KMS-11 (cell line): Measurements from ENCODE around the gene PDZD2.

Experiments used
- H2AFZ ChIP-seq: fragments of 200-600 bp; sonication (generic); 2 replicates; pipeline ENCODE4 v1.6.1; 2016; ENCODE audit warnings: antibody characterized with exemption, mixed run types, low read depth
- H3K27ac ChIP-seq: fragments of 200-600 bp; sonication (generic); 2 replicates; pipeline ENCODE4 v1.6.1; 2016; ENCODE audit warnings: mild to moderate bottlenecking, mixed run types
- H3K27me3 ChIP-seq: fragments of 200-600 bp; sonication (generic); 2 replicates; pipeline ENCODE4 v1.6.1; 2017; ENCODE audit warnings: mild to moderate bottlenecking, low read depth, mixed run types, moderate library complexity; ENCODE audit not compliant: insufficient read depth
- H3K36me3 ChIP-seq: fragments of 200-600 bp; sonication (generic); 2 replicates; pipeline ENCODE4 v1.6.1; 2017; ENCODE audit warnings: mild to moderate bottlenecking, mixed run types; ENCODE audit not compliant: insufficient read depth
- H3K4me1 ChIP-seq: fragments of 200-600 bp; sonication (generic); 2 replicates; pipeline ENCODE4 v1.6.1; 2016; ENCODE audit warnings: mild to moderate bottlenecking, low read depth, mixed run types; ENCODE audit not compliant: poor library complexity, severe bottlenecking
- H3K4me2 ChIP-seq: fragments of 200-600 bp; sonication (generic); 2 replicates; pipeline ENCODE4 v1.7.0; 2016; ENCODE audit warnings: mild to moderate bottlenecking, mixed run types
- H3K4me3 ChIP-seq: fragments of 200-600 bp; sonication (generic); IDR thresholded peaks from 2 replicates; pipeline ENCODE4 v1.6.1; 2017; ENCODE audit warnings: low read depth, low read length, mixed read lengths; ENCODE audit not compliant: insufficient read depth
- H3K79me2 ChIP-seq: fragments of 200-600 bp; sonication (generic); 2 replicates; pipeline ENCODE4 v1.6.1; 2016; ENCODE audit warnings: low read depth, mixed run types; ENCODE audit not compliant: insufficient read depth
- H3K9ac ChIP-seq: fragments of 200-600 bp; sonication (generic); 2 replicates; pipeline ENCODE4 v1.6.1; 2016; ENCODE audit warnings: mild to moderate bottlenecking, mixed run types
- H4K20me1 ChIP-seq: fragments of 200-600 bp; sonication (generic); 2 replicates; pipeline ENCODE4 v1.6.1; 2016; ENCODE audit warnings: mild to moderate bottlenecking, mixed run types; ENCODE audit not compliant: insufficient read depth
- TF ChIP-seq, protein P1 (sequence below): fragments of 200-600 bp; sonication (generic); conservative IDR thresholded peaks from 2 replicates; pipeline ENCODE4 v1.6.1; 2017; ENCODE audit warnings: low read depth, mild to moderate bottlenecking, antibody characterized with exemption, low read length, moderate library complexity, mixed read lengths

Gene PDZD2

DNA sequence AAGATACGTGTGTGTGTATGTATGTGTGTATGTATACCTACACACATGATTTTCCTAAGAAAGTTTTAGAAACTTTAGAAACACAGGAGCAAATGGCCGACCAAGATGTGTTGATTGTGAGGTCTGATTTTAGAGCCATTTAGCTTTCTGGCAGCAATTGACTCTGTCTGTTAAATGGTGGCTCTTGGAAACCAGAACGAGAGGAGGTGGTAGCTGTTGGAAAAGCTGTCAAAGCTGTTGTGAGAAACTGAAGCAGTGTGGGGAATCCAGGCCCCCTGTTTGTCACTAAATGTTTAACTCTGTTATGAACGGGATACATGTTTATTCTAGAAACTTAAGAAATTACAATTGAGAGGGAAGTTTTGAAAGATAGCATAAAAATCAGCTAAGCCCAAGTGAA, 443.8 kb downstream of the PDZD2 start:
- no peak overlapping the region for H3K4me2 ChIP-seq
- H3K79me2 ChIP-seq = no peaks in the 10 kb centered on the region
- no peak overlapping the region for H2AFZ ChIP-seq
- H3K27me3 ChIP-seq = no peaks in the 10 kb centered on the region
- peaks cover 10% of the 10 kb centered on the region for H3K4me1 ChIP-seq
- no peak overlapping the region for H3K9ac ChIP-seq
- H3K36me3 ChIP-seq = no peaks in the 10 kb centered on the region
- H3K4me3 ChIP-seq = no peak overlapping the region
- TF ChIP-seq, protein P1, sequence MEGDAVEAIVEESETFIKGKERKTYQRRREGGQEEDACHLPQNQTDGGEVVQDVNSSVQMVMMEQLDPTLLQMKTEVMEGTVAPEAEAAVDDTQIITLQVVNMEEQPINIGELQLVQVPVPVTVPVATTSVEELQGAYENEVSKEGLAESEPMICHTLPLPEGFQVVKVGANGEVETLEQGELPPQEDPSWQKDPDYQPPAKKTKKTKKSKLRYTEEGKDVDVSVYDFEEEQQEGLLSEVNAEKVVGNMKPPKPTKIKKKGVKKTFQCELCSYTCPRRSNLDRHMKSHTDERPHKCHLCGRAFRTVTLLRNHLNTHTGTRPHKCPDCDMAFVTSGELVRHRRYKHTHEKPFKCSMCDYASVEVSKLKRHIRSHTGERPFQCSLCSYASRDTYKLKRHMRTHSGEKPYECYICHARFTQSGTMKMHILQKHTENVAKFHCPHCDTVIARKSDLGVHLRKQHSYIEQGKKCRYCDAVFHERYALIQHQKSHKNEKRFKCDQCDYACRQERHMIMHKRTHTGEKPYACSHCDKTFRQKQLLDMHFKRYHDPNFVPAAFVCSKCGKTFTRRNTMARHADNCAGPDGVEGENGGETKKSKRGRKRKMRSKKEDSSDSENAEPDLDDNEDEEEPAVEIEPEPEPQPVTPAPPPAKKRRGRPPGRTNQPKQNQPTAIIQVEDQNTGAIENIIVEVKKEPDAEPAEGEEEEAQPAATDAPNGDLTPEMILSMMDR = no peak
- no peak overlapping the region for H3K27ac ChIP-seq
- no peaks in the 10 kb centered on the region for H4K20me1 ChIP-seq

DNA sequence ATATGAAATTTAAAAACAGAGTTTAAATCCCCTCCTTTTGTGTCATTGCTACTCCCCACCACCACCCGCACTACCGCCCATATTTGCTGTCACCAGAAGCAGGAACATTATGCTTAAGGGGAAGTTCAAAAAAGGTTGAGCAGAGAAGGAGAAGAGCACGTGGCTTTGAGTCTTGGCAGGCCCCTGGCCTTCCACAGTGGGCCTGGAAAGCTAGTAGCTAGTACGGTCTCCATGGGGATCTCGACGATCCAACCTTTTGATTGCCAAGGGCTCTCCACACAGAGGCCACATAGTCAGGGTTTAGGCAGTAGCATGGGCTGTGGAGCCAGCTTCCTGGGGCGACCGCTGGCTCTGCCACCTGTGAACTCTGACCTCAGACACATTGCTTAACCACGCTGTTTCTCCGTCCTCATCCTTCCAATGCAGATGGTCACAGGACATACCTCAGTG, 445.1 kb downstream of the PDZD2 start:
- H2AFZ ChIP-seq = no peak overlapping the region
- no peak overlapping the region for H3K9ac ChIP-seq
- H4K20me1 ChIP-seq = no peaks in the 10 kb centered on the region
- TF ChIP-seq, protein P1 = no peak
- no peaks in the 10 kb centered on the region for H3K36me3 ChIP-seq
- no peaks in the 10 kb centered on the region for H3K4me1 ChIP-seq
- H3K27me3 ChIP-seq = no peaks in the 10 kb centered on the region
- H3K79me2 ChIP-seq = no peaks in the 10 kb centered on the region
- no peak overlapping the region for H3K4me2 ChIP-seq
- no peak overlapping the region for H3K27ac ChIP-seq
- no peak overlapping the region for H3K4me3 ChIP-seq

DNA sequence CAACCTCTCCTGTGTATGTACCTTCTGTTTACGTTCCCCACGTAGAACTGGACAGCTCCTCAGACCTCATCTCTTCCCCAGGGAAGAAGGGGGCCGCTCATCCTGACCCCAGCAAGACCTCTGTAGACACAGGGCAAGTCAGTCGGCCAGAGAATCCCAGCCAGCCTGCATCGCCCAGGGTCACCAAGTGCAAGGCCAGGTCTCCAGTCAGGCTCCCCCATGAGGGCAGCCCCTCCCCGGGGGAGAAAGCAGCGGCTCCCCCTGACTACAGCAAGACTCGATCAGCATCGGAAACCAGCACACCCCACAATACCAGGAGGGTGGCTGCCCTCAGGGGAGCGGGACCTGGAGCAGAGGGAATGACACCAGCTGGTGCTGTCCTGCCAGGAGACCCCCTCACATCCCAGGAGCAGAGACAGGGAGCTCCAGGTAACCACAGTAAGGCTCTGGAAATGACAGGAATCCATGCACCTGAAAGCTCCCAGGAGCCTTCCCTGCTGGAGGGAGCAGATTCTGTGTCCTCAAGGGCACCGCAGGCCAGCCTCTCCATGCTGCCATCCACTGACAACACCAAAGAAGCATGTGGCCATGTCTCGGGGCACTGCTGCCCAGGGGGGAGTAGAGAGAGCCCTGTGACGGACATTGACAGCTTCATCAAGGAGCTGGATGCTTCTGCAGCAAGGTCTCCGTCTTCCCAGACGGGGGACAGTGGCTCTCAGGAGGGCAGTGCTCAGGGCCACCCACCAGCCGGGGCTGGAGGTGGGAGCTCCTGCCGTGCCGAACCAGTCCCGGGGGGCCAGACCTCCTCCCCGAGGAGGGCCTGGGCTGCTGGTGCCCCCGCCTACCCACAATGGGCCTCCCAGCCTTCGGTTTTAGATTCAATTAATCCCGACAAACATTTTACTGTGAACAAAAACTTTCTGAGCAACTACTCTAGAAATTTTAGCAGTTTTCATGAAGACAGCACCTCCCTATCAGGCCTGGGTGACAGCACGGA, 448.5 kb downstream of the PDZD2 start:
- Histone ChIP-seq H3K27me3 (no peaks in the 10 kb centered on the region), H3K4me2 (no peak overlapping the region), H3K9ac (no peak overlapping the region), H2AFZ (no peak overlapping the region), H3K4me3 (no peak overlapping the region), H4K20me1 (no peaks in the 10 kb centered on the region), H3K27ac (no peak overlapping the region), H3K4me1 (peaks cover under 1% of the 10 kb centered on the region), H3K79me2 (no peaks in the 10 kb centered on the region), H3K36me3 (no peaks in the 10 kb centered on the region)
- TF ChIP-seq, protein P1 = no peak

DNA sequence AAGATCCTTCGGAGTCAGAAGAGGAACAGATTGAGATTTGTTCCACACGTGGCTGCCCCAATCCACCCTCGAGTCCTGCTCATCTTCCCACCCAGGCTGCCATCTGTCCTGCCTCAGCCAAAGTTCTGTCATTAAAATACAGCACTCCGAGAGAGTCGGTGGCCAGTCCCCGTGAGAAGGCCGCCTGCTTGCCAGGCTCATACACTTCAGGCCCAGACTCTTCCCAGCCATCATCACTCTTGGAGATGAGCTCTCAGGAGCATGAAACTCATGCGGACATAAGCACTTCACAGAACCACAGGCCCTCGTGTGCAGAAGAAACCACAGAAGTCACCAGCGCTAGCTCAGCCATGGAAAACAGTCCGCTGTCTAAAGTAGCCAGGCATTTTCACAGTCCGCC, 449.3 kb downstream of the PDZD2 start:
- H3K4me2 ChIP-seq = no peak overlapping the region
- H3K36me3 ChIP-seq = no peaks in the 10 kb centered on the region
- TF ChIP-seq, protein P1 = no peak
- no peaks in the 10 kb centered on the region for H3K27me3 ChIP-seq
- H3K9ac ChIP-seq = no peak overlapping the region
- H3K4me3 ChIP-seq = no peak overlapping the region
- no peak overlapping the region for H3K27ac ChIP-seq
- H2AFZ ChIP-seq = no peak overlapping the region
- H3K4me1 ChIP-seq = peaks cover 9% of the 10 kb centered on the region
- no peaks in the 10 kb centered on the region for H4K20me1 ChIP-seq
- no peaks in the 10 kb centered on the region for H3K79me2 ChIP-seq
